GM12878 (cell line): ENCODE measurements around the gene FANCL. TPM values are rescaled to one million over a fixed set of nuclear protein-coding genes. Genes with fewer than 3 reads are reported as not detected.
A peak's percentile ranks its signal among the peaks of the same experiment; 100 is the strongest.

ENCODE experiments used
- ATAC-seq: fragments of 200-7000 bp; cut with Tn5 transposase; 3 replicates; pipeline ENCODE4 v1.9.1; 2020; ENCODE audit warnings: mild to moderate bottlenecking, moderate library complexity
- BruUV-seq: library from RNA; stranded (reverse); fragments of 400-500 nt; replicated peaks from 2 replicates; lab custom pipeline; 2021; lab: Mats Ljungman, UMichigan
- CTCF ChIA-PET: fragments of 300-600 bp; sonication (Branson Sonifier 250); formaldehyde crosslinking; extraction: SDS; loops from one replicate; lab custom pipeline; 2021; ENCODE audit warnings: inconsistent platforms; lab: Yijun Ruan, JAX
- POLR2A ChIA-PET: fragments of 350-600 bp; formaldehyde crosslinking; extraction: SDS; loops from one replicate; lab custom pipeline; 2021; ENCODE audit warnings: inconsistent platforms; lab: Charles Lee
- RAD21 ChIA-PET: fragments of 300-600 bp; sonication (Branson Sonifier 250); formaldehyde crosslinking; loops from one replicate; lab custom pipeline; 2023; ENCODE audit warnings: antibody characterized with exemption; ENCODE audit not compliant: unreplicated experiment; lab: Charles Lee
- SMC1A ChIA-PET: fragments of 300-600 bp; sonication (Branson Sonifier 250); formaldehyde crosslinking; loops from one replicate; lab custom pipeline; 2023; ENCODE audit not compliant: unreplicated experiment, uncharacterized antibody; lab: Charles Lee
- DNase-seq: peaks from one replicate; pipeline ENCODE4 v3.0.0-alpha.2; 2011; ENCODE audit warnings: low read depth, low spot score
- FAIRE-seq: peaks from 3 replicates; lab custom pipeline; 2011; peaks lifted over from hg19 to GRCh38; lab: Jason Lieb, UNC
- H2AFZ ChIP-seq: 2 replicates; pipeline ENCODE4 v1.6.0; 2011; ENCODE audit warnings: low read depth, low read length, control low read depth; ENCODE audit not compliant: control insufficient read depth
- H3K27ac ChIP-seq: 2 replicates; pipeline ENCODE4 v1.5.1; 2011; ENCODE audit warnings: control low read depth; ENCODE audit not compliant: control insufficient read depth, insufficient read depth
- H3K27me3 ChIP-seq, 2 experiments: replicated peaks in 1 of 2; 2 replicates each; pipeline versions ENCODE4 v1.6.0 to v1.6.1; 2011; ENCODE audit warnings: low read length in 1 of 2; ENCODE audit not compliant: control insufficient read depth in 2 of 2, insufficient read depth in 2 of 2
- H3K36me3 ChIP-seq, 2 experiments: 2 replicates each; pipeline ENCODE4 v1.5.1; 2011; ENCODE audit warnings: low read length in 1 of 2; ENCODE audit not compliant: control insufficient read depth in 2 of 2, insufficient read depth in 2 of 2
- H3K4me1 ChIP-seq: 2 replicates; pipeline ENCODE4 v1.6.1; 2011; ENCODE audit warnings: mild to moderate bottlenecking, low read length, moderate library complexity, mixed read lengths; ENCODE audit not compliant: control insufficient read depth, insufficient read depth
- H3K4me2 ChIP-seq: 2 replicates; pipeline ENCODE4 v1.6.0; 2011; ENCODE audit warnings: control low read depth; ENCODE audit not compliant: control insufficient read depth, insufficient read depth
- H3K4me3 ChIP-seq: fragments of 200-600 bp; sonication (generic); 2 replicates; pipeline ENCODE4 v1.5.1; 2016
- H3K79me2 ChIP-seq: 2 replicates; pipeline ENCODE4 v1.6.0; 2011; ENCODE audit warnings: low read length; ENCODE audit not compliant: control insufficient read depth, insufficient read depth
- H3K9ac ChIP-seq: 2 replicates; pipeline ENCODE4 v1.8.0; 2011; ENCODE audit warnings: low read length, control low read depth, mixed read lengths; ENCODE audit not compliant: control insufficient read depth, insufficient read depth
- H3K9me3 ChIP-seq: replicated peaks from 3 replicates; pipeline ENCODE4 v1.5.1; 2011; ENCODE audit warnings: mild to moderate bottlenecking, low read length; ENCODE audit not compliant: control insufficient read depth, insufficient read depth
- H4K20me1 ChIP-seq: 2 replicates; pipeline ENCODE4 v1.6.0; 2011; ENCODE audit not compliant: control insufficient read depth, insufficient read depth
- BRCA1 ChIP-seq: IDR thresholded peaks from 2 replicates; pipeline ENCODE4 v1.6.1; 2011; ENCODE audit warnings: low read depth, low read length, improper control_type of control experiment
- CEBPB ChIP-seq, 2 experiments: fragments of 150-350 bp in 1 of 2; IDR thresholded peaks; 2 replicates each; pipeline ENCODE4 v1.6.1; 2012 to 2014; ENCODE audit warnings: low read depth in 2 of 2, low read length in 2 of 2, borderline replicate concordance in 1 of 2, inconsistent platforms in 1 of 2
- KLF5 ChIP-seq: fragments of 450-650 bp; IDR thresholded peaks from 2 replicates; pipeline ENCODE4 v1.6.1; 2014; ENCODE audit warnings: mild to moderate bottlenecking; ENCODE audit not compliant: partially characterized antibody
- SMAD1 ChIP-seq: fragments of 450-650 bp; IDR thresholded peaks from 2 replicates; pipeline ENCODE4 v1.6.1; 2018; ENCODE audit warnings: mild to moderate bottlenecking, low read depth; ENCODE audit not compliant: partially characterized antibody
- YBX1 ChIP-seq: fragments of 450-650 bp; IDR thresholded peaks from 2 replicates; pipeline ENCODE4 v1.6.1; 2016; ENCODE audit warnings: antibody characterized with exemption
- WGBS: methylation state at CpG from one replicate; pipeline ENCODE4 v1.1.6; 2016; ENCODE audit warnings: low lambda C conversion rate; ENCODE audit not compliant: insufficient replicate concordance, insufficient coverage; ENCODE audit errors: missing lambda C conversion rate; 5-methylcytosine and 5-hydroxymethylcytosine counted together
- in situ Hi-C: fragments of 300-500 bp; cut with MboI; formaldehyde crosslinking; loops from 9 replicates; pipeline ENCODE4 v1.14.3; 2018; ENCODE audit warnings: mixed read lengths
- intact Hi-C: fragments of 100-400 bp; cut with micrococcal nuclease; formaldehyde crosslinking; loops from one replicate; pipeline ENCODE4 v1.14.2; 2022; ENCODE audit not compliant: unreplicated experiment
- polyA plus RNA-seq, 11 experiments: library from polyadenylated mRNA; depleted of rRNA in 4 of 11; unstranded in 6 of 11; stranded (reverse) in 5 of 11; fragments of >200 nt; fragmentation: Nextera tagmentation in 4 of 11; fragmentation: Illumina TruSeq in 1 of 11; extraction: Ambion mirVana in 4 of 11; extraction: Trizol in 1 of 11; gene quantifications; 1 replicate in 1 of 11; 2 replicates in 10 of 11; pipeline versions ENCODE4 v1.2.1 to v1.2.3, GENCODE V29; 2011 to 2016; ENCODE audit warnings: inconsistent platforms in 2 of 11, missing spikeins in 2 of 11, low read depth in 1 of 11
- total RNA-seq, 4 experiments: library from RNA; depleted of rRNA in 3 of 4; stranded (reverse); fragments of >200 nt in 3 of 4; fragmentation: Illumina TruSeq in 1 of 4; extraction: Trizol in 1 of 4; gene quantifications; 2 replicates each; pipeline versions ENCODE4 v1.2.1 to v1.2.3, GENCODE V29; 2013 to 2021
- TF ChIP-seq, protein P1 (sequence below): fragments of 450-650 bp; IDR thresholded peaks from 2 replicates; pipeline ENCODE4 v1.6.1; 2017; ENCODE audit warnings: mild to moderate bottlenecking
- TF ChIP-seq, protein P2 (sequence below): fragments of 450-650 bp; IDR thresholded peaks from 2 replicates; pipeline ENCODE4 v1.6.1; 2017; ENCODE audit warnings: antibody characterized with exemption, mild to moderate bottlenecking, moderate library complexity

Gene FANCL
- total and polyA plus RNA-seq, 10 of the 15 experiments (the other 5 are each of a cell fraction or from before 2014, with no cell fraction given) = 30.8 to 90.5 (median 52.3) TPM

DNA sequence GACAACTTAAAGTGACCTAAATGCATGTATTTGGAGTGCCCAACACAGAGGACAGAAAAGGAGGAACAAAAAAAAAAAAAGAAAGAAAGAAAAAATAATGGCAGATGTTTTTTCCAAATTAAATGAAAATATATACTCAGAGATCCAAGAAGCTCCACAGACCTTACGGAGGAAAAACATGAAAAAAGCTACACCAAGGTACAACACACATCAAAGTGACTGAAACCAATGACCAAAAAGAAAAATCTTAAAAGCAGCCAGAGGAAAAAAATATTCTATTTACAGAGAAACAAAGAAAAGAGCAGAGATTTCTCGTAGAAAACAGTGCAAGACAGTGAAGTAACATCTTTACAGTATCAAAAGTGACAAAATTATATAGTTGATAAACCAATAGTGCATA lies 5.1 kb downstream of the FANCL start:
- ChIA-PET RAD21 (interaction anchor here (1.0 kb wide), 1 partner anchor 330 kb away, joined by 3 read pairs; no protein-coding TSS in a partner anchor), POLR2A (interaction anchor here (0.6 to 0.9 kb wide), 5 partner anchors 48 to 345 kb away, joined by 3 to 4 read pairs (median 3); no protein-coding TSS in a partner anchor), CTCF (no interaction called here), SMC1A (interaction anchor here (0.6 to 1.2 kb wide), 2 partner anchors 14 to 49 kb away, joined by 4 to 6 read pairs; no protein-coding TSS in a partner anchor)
- peaks cover 8% of the 10 kb centered on the region for H3K9me3 ChIP-seq
- ATAC-seq (no peak), FAIRE-seq (no peak), DNase-seq (no peak)
- no peak overlapping the region for H3K4me2 ChIP-seq
- no peaks in the 10 kb centered on the region for H3K36me3 ChIP-seq
- H3K4me1 ChIP-seq = no peaks in the 10 kb centered on the region; the same call in 1 of the 2 replicates
- no peak overlapping the region for H3K27ac ChIP-seq
- H3K79me2 ChIP-seq = peaks cover 98% of the 10 kb centered on the region
- no TSS peak for BruUV-seq
- H3K9ac ChIP-seq = no peak overlapping the region
- intact Hi-C loops = loop anchor here (5.0 kb wide), 1 partner anchor 189 kb away; the partner anchor contains the start of gene VRK2
- 57% methylated on average over 2 of the region's 2 CpGs for WGBS
- H4K20me1 ChIP-seq = no peaks in the 10 kb centered on the region; the same call in 1 of the 2 replicates
- peak overlapping the region; percentile 11; the same call in 1 of the 2 replicates for H3K4me3 ChIP-seq
- no peak overlapping the region for H2AFZ ChIP-seq
- no peak for TF ChIP-seq KLF5
- TF ChIP-seq, protein P1, sequence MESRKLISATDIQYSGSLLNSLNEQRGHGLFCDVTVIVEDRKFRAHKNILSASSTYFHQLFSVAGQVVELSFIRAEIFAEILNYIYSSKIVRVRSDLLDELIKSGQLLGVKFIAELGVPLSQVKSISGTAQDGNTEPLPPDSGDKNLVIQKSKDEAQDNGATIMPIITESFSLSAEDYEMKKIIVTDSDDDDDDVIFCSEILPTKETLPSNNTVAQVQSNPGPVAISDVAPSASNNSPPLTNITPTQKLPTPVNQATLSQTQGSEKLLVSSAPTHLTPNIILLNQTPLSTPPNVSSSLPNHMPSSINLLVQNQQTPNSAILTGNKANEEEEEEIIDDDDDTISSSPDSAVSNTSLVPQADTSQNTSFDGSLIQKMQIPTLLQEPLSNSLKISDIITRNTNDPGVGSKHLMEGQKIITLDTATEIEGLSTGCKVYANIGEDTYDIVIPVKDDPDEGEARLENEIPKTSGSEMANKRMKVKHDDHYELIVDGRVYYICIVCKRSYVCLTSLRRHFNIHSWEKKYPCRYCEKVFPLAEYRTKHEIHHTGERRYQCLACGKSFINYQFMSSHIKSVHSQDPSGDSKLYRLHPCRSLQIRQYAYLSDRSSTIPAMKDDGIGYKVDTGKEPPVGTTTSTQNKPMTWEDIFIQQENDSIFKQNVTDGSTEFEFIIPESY = 0 out of 2 replicates have a peak, but pooled peaks have one; percentile 12
- H3K27me3 ChIP-seq = no peaks in the 10 kb centered on the region
- in situ Hi-C loops = no loop called here

DNA sequence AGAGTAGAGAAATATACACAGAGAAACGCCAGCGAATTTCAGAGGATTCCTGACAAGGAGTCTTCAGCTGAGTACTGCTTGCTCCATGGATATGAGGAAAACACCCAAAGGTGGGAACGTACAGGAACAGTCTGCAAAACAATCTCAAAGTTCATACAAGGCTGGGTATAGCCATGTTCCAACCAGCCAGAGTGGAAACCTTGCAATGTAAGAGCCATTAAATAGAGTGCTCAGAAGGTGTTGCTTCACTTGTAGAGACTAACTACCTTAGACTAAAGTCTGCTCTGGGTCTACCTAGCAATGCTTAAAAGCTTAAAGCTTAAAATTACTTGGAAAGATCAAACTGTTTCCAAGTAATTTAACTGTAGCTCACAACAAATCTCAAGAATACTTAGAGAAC lies 6.0 kb downstream of the FANCL start:
- RAD21 ChIA-PET = no interaction called here
- no peak overlapping the region for H3K27ac ChIP-seq
- FAIRE-seq (no peak), ATAC-seq (peak; percentile 43), DNase-seq (no peak)
- H3K79me2 ChIP-seq = peaks cover 97% of the 10 kb centered on the region
- H3K4me2 ChIP-seq = 0 out of 2 replicates have a peak overlapping the region, but pooled peaks have one; percentile 40
- 0 out of 2 replicates have a peak overlapping the region, but pooled peaks have one; percentile 11 for H3K4me3 ChIP-seq
- H4K20me1 ChIP-seq = no peaks in the 10 kb centered on the region; the same call in 1 of the 2 replicates
- POLR2A ChIA-PET = interaction anchor here (0.9 kb wide), 2 partner anchors 48 to 327 kb away, joined by 3 read pairs; no protein-coding TSS in a partner anchor
- SMC1A ChIA-PET = interaction anchor here (1.2 to 1.4 kb wide), 3 partner anchors 13 to 103 kb away, joined by 3 to 6 read pairs (median 4); no protein-coding TSS in a partner anchor
- H3K36me3 ChIP-seq = peaks cover 0 to 3% of the 10 kb centered on the region in 2 experiments; a peak in 1 of 4 replicates
- no peaks in the 10 kb centered on the region; the same call in 1 of the 2 replicates for H3K4me1 ChIP-seq
- WGBS = 93% methylated on average over 3 of the region's 3 CpGs
- H3K27me3 ChIP-seq = no peaks in the 10 kb centered on the region
- in situ Hi-C loops (no loop called here), intact Hi-C loops (loop anchor here (5.0 kb wide), 1 partner anchor 188 kb away; the partner anchor contains the start of gene VRK2)
- no TSS peak for BruUV-seq
- no peak overlapping the region for H2AFZ ChIP-seq
- no peak overlapping the region for H3K9ac ChIP-seq
- CTCF ChIA-PET = no interaction called here
- H3K9me3 ChIP-seq = peaks cover 8% of the 10 kb centered on the region
- TF ChIP-seq, protein P2, sequence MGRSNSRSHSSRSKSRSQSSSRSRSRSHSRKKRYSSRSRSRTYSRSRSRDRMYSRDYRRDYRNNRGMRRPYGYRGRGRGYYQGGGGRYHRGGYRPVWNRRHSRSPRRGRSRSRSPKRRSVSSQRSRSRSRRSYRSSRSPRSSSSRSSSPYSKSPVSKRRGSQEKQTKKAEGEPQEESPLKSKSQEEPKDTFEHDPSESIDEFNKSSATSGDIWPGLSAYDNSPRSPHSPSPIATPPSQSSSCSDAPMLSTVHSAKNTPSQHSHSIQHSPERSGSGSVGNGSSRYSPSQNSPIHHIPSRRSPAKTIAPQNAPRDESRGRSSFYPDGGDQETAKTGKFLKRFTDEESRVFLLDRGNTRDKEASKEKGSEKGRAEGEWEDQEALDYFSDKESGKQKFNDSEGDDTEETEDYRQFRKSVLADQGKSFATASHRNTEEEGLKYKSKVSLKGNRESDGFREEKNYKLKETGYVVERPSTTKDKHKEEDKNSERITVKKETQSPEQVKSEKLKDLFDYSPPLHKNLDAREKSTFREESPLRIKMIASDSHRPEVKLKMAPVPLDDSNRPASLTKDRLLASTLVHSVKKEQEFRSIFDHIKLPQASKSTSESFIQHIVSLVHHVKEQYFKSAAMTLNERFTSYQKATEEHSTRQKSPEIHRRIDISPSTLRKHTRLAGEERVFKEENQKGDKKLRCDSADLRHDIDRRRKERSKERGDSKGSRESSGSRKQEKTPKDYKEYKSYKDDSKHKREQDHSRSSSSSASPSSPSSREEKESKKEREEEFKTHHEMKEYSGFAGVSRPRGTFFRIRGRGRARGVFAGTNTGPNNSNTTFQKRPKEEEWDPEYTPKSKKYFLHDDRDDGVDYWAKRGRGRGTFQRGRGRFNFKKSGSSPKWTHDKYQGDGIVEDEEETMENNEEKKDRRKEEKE = no peak
- no peak for TF ChIP-seq CEBPB (IDR thresholded peaks at IDR 0.05; ENCODE audit: borderline replicate concordance in 1 of 2, low read depth in 2 of 2, low read length in 2 of 2)
- TF ChIP-seq YBX1 = no peak
- TF ChIP-seq BRCA1 = no peak
- no peak for TF ChIP-seq SMAD1
